Colonic mucosa (tissue), 4 donors: Measurements from ENCODE around the gene FIGNL1. TPM values are rescaled to one million over a fixed set of nuclear protein-coding genes. Genes with fewer than 3 reads are reported as not detected.

ENCODE experiments used
- DNase-seq: peaks from one replicate; pipeline ENCODE4 v3.0.0-alpha.2; 2020
- H3K27ac ChIP-seq: fragments of 200-600 bp; one replicate; pipeline ENCODE4 v1.8.0; 2021
- H3K27me3 ChIP-seq: fragments of 200-600 bp; one replicate; pipeline ENCODE4 v1.8.0; 2021
- H3K36me3 ChIP-seq: fragments of 200-600 bp; one replicate; pipeline ENCODE4 v1.8.0; 2021
- H3K4me1 ChIP-seq: fragments of 200-600 bp; one replicate; pipeline ENCODE4 v1.8.0; 2021; ENCODE audit warnings: mild to moderate bottlenecking
- H3K4me3 ChIP-seq: fragments of 200-600 bp; one replicate; pipeline ENCODE4 v1.8.0; 2021
- H3K9ac ChIP-seq, 2 donors: one replicate each; pipeline ENCODE4 v1.7.0; 2013; ENCODE audit warnings: control low read depth in 2 of 2, low read depth in 2 of 2, low read length in 2 of 2
- H3K9me3 ChIP-seq: fragments of 200-600 bp; one replicate; pipeline ENCODE4 v1.8.0; 2021
- CTCF ChIP-seq: fragments of 200-600 bp; IDR thresholded peaks from one replicate; pipeline ENCODE4 v1.8.0; 2022; ENCODE audit warnings: antibody characterized with exemption, mild to moderate bottlenecking
- intact Hi-C: fragments of 100-400 bp; cut with DNase I; formaldehyde crosslinking; loops from one replicate; pipeline ENCODE4 v1.14.1; 2022
- total RNA-seq, 2 donors: library from RNA; stranded (reverse); fragmentation: NEBNext Ultra II Directional in 1 of 2; extraction: Animal tissue kit (Norgen Biotek cat#: 25700) in 1 of 2; gene quantifications; one replicate each; pipeline ENCODE4 v1.2.1, GENCODE V29; 2021
- donor health status: healthy.
- donor health status: DM: no; HTN: no; CAD: no.
- donor health status: DM: no; HTN: no; CAD: no.

FIGNL1 gene
- total RNA-seq, 2 donors from 2014 or later, result 6.1 to 19.0 TPM

- no peak overlapping the region for H3K9ac ChIP-seq
- H3K9me3 ChIP-seq, result no peaks in the 10 kb centered on the region
- intact Hi-C loops, result no loop called here
- no peaks in the 10 kb centered on the region for H3K36me3 ChIP-seq
- H3K4me1 ChIP-seq, result no peaks in the 10 kb centered on the region
- H3K27me3 ChIP-seq, result no peaks in the 10 kb centered on the region
- TF ChIP-seq CTCF, result no peak
- DNase-seq, result no peak
- H3K27ac ChIP-seq, result no peak overlapping the region
- no peak overlapping the region for H3K4me3 ChIP-seq
These were observed 22.6 kb downstream of the FIGNL1 start for GRCh38 chr7:50427518-50427917.

- H3K9me3 ChIP-seq, result no peaks in the 10 kb centered on the region
- intact Hi-C loops, result no loop called here
- no peak overlapping the region for H3K27ac ChIP-seq
- no peak for DNase-seq
- TF ChIP-seq CTCF, result no peak
- H3K9ac ChIP-seq, result no peak overlapping the region
- H3K36me3 ChIP-seq, result no peaks in the 10 kb centered on the region
- no peak overlapping the region for H3K4me3 ChIP-seq
- no peaks in the 10 kb centered on the region for H3K4me1 ChIP-seq
- H3K27me3 ChIP-seq, result no peaks in the 10 kb centered on the region
These were observed 23.7 kb downstream of the FIGNL1 start for GRCh38 chr7:50426280-50427045.

GRCh38 chr7:50425318-50425717, 24.8 kb downstream of the FIGNL1 start:
- no peak for DNase-seq
- H3K27ac ChIP-seq, result no peak overlapping the region
- no peak overlapping the region for H3K9ac ChIP-seq
- intact Hi-C loops, result no loop called here
- TF ChIP-seq CTCF, result no peak
- H3K27me3 ChIP-seq, result no peaks in the 10 kb centered on the region
- no peaks in the 10 kb centered on the region for H3K9me3 ChIP-seq
- H3K36me3 ChIP-seq, result no peaks in the 10 kb centered on the region
- H3K4me3 ChIP-seq, result no peak overlapping the region
- H3K4me1 ChIP-seq, result no peaks in the 10 kb centered on the region

- H3K9me3 ChIP-seq, result no peaks in the 10 kb centered on the region
- TF ChIP-seq CTCF, result no peak
- DNase-seq, result no peak
- H3K4me1 ChIP-seq, result no peaks in the 10 kb centered on the region
- H3K4me3 ChIP-seq, result no peak overlapping the region
- no peaks in the 10 kb centered on the region for H3K27me3 ChIP-seq
- H3K36me3 ChIP-seq, result no peaks in the 10 kb centered on the region
- intact Hi-C loops, result no loop called here
- no peak overlapping the region for H3K27ac ChIP-seq
- H3K9ac ChIP-seq, result no peak overlapping the region
These were observed 26.3 kb downstream of the FIGNL1 start for GRCh38 chr7:50423860-50424259.

- H3K36me3 ChIP-seq, result no peaks in the 10 kb centered on the region
- no peak overlapping the region for H3K9ac ChIP-seq
- H3K27ac ChIP-seq, result no peak overlapping the region
- no peak for DNase-seq
- H3K27me3 ChIP-seq, result no peaks in the 10 kb centered on the region
- no peaks in the 10 kb centered on the region for H3K4me1 ChIP-seq
- intact Hi-C loops, result no loop called here
- TF ChIP-seq CTCF, result no peak
- no peak overlapping the region for H3K4me3 ChIP-seq
- no peaks in the 10 kb centered on the region for H3K9me3 ChIP-seq
These were observed 27.3 kb downstream of the FIGNL1 start for GRCh38 chr7:50422858-50423257.
